Measurements from ENCODE around the gene ELMO1.

The ELMO1 gene

DNA sequence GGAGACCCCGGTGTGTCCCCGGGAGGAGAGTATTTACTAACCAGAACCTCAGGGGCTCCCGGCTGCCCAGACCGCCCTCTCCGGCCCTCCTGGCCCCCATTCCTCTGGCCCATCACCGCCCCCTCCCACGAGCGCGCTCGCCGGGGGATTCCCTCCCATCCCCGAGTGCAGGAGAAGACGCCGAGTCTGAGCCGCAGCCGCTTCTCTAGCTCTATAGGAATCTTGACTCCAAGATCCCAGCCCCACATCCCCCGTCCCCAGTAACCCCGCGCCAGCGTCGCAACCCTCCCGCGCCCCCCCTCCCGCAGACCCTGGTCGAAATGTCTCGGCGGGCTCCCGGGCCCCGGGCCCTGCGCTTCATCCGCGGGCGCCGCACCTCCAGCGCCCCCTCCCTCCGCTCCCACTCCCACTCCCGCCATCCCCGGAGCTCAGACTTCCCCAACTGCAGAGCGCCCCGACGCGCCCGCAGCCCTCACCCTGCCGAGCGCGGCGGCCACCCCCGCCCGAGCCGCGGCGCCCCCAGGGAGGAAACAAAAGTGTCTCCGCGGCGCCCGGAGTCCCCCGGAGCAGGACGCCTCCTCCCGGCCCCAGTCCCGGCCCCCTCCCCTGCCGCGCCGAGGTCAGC, 541 bp downstream of the ELMO1 start:
- Mint-ChIP-seq H3K9me3 (peaks cover 0 to 1% of the 10 kb centered on the region in 2 donors), H3K4me3 (peak overlapping the region; percentile 89 to 90), H3K36me3 (ENCODE audit: insufficient read depth) (peaks cover 36% of the 10 kb centered on the region), H3K27ac (peak overlapping the region; percentile 95), H3K4me1 (ENCODE audit: low read depth in 2 of 2) (peaks cover 26 to 33% of the 10 kb centered on the region in 2 donors), H3K27me3 (no peaks in the 10 kb centered on the region)
- ATAC-seq (replicated peaks), result peak; percentile 15
- DNase-seq, result no peak

DNA sequence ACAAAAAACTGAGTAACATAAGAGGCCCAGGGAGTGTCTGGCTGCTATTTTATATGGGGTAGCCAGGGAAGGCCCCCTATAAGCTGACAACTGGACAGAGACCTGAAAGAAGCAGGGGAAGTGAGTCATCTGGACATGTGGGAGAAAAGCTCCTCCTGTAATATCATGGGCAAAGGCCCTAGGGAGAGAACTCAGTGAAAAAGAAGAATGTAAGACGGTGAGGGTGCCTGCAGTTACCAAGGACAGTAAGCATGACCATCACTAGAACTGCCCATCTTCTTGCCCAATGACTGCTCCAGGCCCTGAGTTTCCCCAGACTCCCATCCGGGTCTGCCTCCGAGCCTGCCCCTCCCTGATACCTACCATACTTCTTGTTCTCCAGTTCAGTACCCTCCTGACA, 2.3 kb downstream of the ELMO1 start:
- peaks cover 39 to 47% of the 10 kb centered on the region in 2 donors for H3K4me1 Mint-ChIP-seq (ENCODE audit: low read depth in 2 of 2)
- DNase-seq (no peak), ATAC-seq (replicated peaks) (no peak)
- peak overlapping the region; percentile 95 for H3K27ac Mint-ChIP-seq
- peaks cover 0 to 1% of the 10 kb centered on the region in 2 donors for H3K9me3 Mint-ChIP-seq
- no peaks in the 10 kb centered on the region for H3K27me3 Mint-ChIP-seq
- peaks cover 36% of the 10 kb centered on the region for H3K36me3 Mint-ChIP-seq (ENCODE audit: insufficient read depth)
- peak overlapping the region; percentile 89 to 90 for H3K4me3 Mint-ChIP-seq

GRCh38 chr7:37445790-37446189, 2.9 kb downstream of the ELMO1 start:
- no peak for ATAC-seq (replicated peaks)
- peaks cover 36% of the 10 kb centered on the region for H3K36me3 Mint-ChIP-seq (ENCODE audit: insufficient read depth)

DNA sequence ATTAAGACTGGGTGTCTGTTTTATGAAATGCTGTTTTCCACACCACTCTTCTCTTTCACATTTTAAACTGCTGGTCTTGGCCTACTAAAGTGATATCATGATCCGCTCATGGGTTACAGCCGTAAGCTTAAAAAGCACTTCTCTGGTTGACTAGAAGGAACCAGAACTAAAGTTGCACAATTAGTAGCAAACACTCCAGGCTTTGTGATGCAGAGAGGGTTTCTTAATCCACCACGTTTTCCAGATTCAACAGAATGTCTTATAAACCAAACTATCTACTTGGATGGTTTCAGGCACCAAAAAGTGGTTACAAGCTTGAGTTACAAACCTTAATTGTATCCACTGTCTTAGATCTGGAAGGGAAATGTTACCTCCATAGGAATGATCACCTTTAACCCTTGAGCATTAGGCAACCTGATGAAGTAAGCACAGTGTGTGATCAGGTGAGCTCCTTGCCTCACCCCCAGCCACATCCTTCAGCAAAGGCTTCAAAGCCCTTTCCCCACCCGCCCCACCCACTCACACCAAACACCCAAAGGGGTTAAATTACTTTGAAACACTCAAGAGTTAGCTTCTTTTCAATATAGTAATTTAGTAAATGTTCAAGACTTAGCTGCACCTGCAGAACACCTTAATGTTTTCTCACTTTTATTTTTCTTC, 3.5 kb downstream of the ELMO1 start:
- Mint-ChIP-seq H3K9me3 (peaks cover 0 to 1% of the 10 kb centered on the region in 2 donors), H3K27me3 (no peaks in the 10 kb centered on the region), H3K36me3 (ENCODE audit: insufficient read depth) (peaks cover 36% of the 10 kb centered on the region), H3K4me1 (ENCODE audit: low read depth in 2 of 2) (peaks cover 45 to 56% of the 10 kb centered on the region in 2 donors), H3K27ac (peak overlapping the region in 1 of 2 donors; percentile 95), H3K4me3 (no peak overlapping the region)
- DNase-seq (no peak), ATAC-seq (replicated peaks) (no peak)

More at GRCh38 chr7:37445790-37446189, 2.9 kb downstream of the ELMO1 start:
- H3K4me3 Mint-ChIP-seq, result no peak overlapping the region
- H3K27ac Mint-ChIP-seq, result peak overlapping the region; percentile 95
- DNase-seq, result no peak
- H3K9me3 Mint-ChIP-seq, result peaks cover 0 to 1% of the 10 kb centered on the region in 2 donors
- no peaks in the 10 kb centered on the region for H3K27me3 Mint-ChIP-seq
- peaks cover 44 to 53% of the 10 kb centered on the region in 2 donors for H3K4me1 Mint-ChIP-seq (ENCODE audit: low read depth in 2 of 2)

GRCh38 chr7:37443627-37444026, 5.0 kb downstream of the ELMO1 start:
- H3K4me3 Mint-ChIP-seq, result no peak overlapping the region
- ATAC-seq (replicated peaks), result no peak
- no peak overlapping the region for H3K27ac Mint-ChIP-seq
- peaks cover 0 to 1% of the 10 kb centered on the region in 2 donors for H3K9me3 Mint-ChIP-seq
- H3K27me3 Mint-ChIP-seq, result no peaks in the 10 kb centered on the region
- DNase-seq, result no peak
- peaks cover 29% of the 10 kb centered on the region for H3K36me3 Mint-ChIP-seq (ENCODE audit: insufficient read depth)
- H3K4me1 Mint-ChIP-seq (ENCODE audit: low read depth in 2 of 2), result peaks cover 48 to 64% of the 10 kb centered on the region in 2 donors

DNA sequence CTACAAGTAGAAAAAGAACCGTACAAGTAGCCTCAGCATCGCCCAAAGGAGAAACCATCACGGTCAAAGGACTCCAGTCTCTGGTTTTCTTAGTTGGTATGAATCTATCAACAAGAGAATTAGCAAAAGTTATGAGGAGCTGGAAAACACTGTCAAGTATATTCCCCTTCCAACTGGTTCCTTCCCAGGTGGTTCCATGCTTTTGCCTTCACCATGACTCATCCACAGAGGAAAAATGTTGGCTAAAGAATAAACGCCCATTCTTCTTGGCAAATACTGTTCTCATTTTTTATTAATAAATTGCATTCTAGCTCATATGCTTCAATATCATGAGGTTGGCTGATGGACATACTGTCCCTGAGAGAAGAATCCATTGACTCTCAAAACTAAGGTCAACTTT, 6.4 kb downstream of the ELMO1 start:
- DNase-seq, result no peak

GRCh38 chr7:37441816-37442215, 6.8 kb downstream of the ELMO1 start:
- H3K4me1 Mint-ChIP-seq (ENCODE audit: low read depth in 2 of 2), result peaks cover 46 to 56% of the 10 kb centered on the region in 2 donors
- H3K27me3 Mint-ChIP-seq, result no peaks in the 10 kb centered on the region
- ATAC-seq (replicated peaks), result no peak
- H3K36me3 Mint-ChIP-seq (ENCODE audit: insufficient read depth), result peaks cover 12% of the 10 kb centered on the region
- H3K27ac Mint-ChIP-seq, result peak overlapping the region; percentile 84 to 87
- no peak for DNase-seq
- no peaks in the 10 kb centered on the region for H3K9me3 Mint-ChIP-seq
- H3K4me3 Mint-ChIP-seq, result peak overlapping the region; percentile 1 to 53

More for the DNA sequence above, 6.4 kb downstream of the ELMO1 start:
- Mint-ChIP-seq H3K36me3 (ENCODE audit: insufficient read depth) (peaks cover 15% of the 10 kb centered on the region), H3K9me3 (no peaks in the 10 kb centered on the region), H3K4me3 (no peak overlapping the region), H3K27ac (no peak overlapping the region), H3K27me3 (no peaks in the 10 kb centered on the region), H3K4me1 (ENCODE audit: low read depth in 2 of 2) (peaks cover 46 to 58% of the 10 kb centered on the region in 2 donors)
- no peak for ATAC-seq (replicated peaks)

DNA sequence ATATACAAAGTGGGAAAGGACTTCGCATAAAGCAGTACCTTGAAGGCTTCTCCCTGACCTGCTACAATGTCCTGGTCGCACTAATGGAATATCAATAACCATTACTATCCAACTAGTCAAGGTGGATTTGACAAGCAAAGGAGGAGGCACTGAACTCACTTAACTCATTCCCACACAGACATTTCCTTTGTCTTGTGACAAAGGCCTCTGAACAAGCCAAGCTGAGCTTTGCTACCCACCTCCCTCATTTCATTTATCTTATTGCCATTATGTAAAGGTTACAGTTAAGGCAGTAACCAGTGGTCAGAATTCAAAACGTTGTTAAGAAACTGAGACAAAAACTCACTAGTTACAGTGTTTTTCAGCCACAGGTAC, 7.3 kb downstream of the ELMO1 start:
- H3K27ac Mint-ChIP-seq, result peak overlapping the region; percentile 84 to 87
- H3K9me3 Mint-ChIP-seq, result no peaks in the 10 kb centered on the region
- peaks cover 43 to 56% of the 10 kb centered on the region in 2 donors for H3K4me1 Mint-ChIP-seq (ENCODE audit: low read depth in 2 of 2)

GRCh38 chr7:37440738-37441385, 7.8 kb downstream of the ELMO1 start:
- Mint-ChIP-seq H3K9me3 (no peaks in the 10 kb centered on the region), H3K4me1 (ENCODE audit: low read depth in 2 of 2) (peaks cover 41 to 54% of the 10 kb centered on the region in 2 donors), H3K4me3 (peak overlapping the region; percentile 44 to 53), H3K36me3 (ENCODE audit: insufficient read depth) (peaks cover 6% of the 10 kb centered on the region), H3K27ac (peak overlapping the region; percentile 84 to 87), H3K27me3 (no peaks in the 10 kb centered on the region)
- peak; percentile 87 for ATAC-seq (replicated peaks)
- no peak for DNase-seq

More for the DNA sequence above, 7.3 kb downstream of the ELMO1 start:
- Mint-ChIP-seq H3K36me3 (ENCODE audit: insufficient read depth) (peaks cover 9% of the 10 kb centered on the region), H3K4me3 (peak overlapping the region; percentile 44 to 53), H3K27me3 (no peaks in the 10 kb centered on the region)
- no peak for DNase-seq
- ATAC-seq (replicated peaks), result no peak

DNA sequence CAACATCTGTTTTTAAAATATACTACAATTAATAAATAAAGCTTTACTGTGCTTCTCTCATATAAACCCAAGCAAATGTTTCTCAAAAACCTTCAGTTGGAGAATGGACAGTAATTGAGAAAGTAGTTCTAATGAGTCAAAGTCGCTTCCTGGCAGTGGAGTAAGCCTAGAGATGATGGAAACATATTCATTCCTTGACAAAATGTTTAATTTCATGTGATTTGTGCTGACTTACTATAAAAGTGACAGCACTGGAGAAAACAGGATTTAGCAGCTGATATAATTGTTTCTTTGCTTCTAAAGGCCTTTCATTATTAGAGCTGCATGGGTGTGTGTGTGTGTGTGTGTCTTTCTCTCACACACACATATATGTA, 9.0 kb downstream of the ELMO1 start:
- Mint-ChIP-seq H3K36me3 (ENCODE audit: insufficient read depth) (peaks cover 2% of the 10 kb centered on the region), H3K4me1 (ENCODE audit: low read depth in 2 of 2) (peaks cover 45 to 58% of the 10 kb centered on the region in 2 donors), H3K27me3 (no peaks in the 10 kb centered on the region), H3K4me3 (no peak overlapping the region), H3K9me3 (no peaks in the 10 kb centered on the region), H3K27ac (no peak overlapping the region)
- ATAC-seq (replicated peaks), result no peak
- DNase-seq, result no peak

- Mint-ChIP-seq H3K27ac (no peak overlapping the region), H3K9me3 (no peaks in the 10 kb centered on the region), H3K27me3 (no peaks in the 10 kb centered on the region), H3K4me3 (peak overlapping the region in 1 of 2 donors; percentile 3), H3K4me1 (ENCODE audit: low read depth in 2 of 2) (peaks cover 45 to 61% of the 10 kb centered on the region in 2 donors), H3K36me3 (ENCODE audit: insufficient read depth) (no peaks in the 10 kb centered on the region)
- no peak for DNase-seq
- no peak for ATAC-seq (replicated peaks)
These were observed 9.6 kb downstream of the ELMO1 start for GRCh38 chr7:37438906-37439652.

- ATAC-seq (replicated peaks) (no peak), DNase-seq (no peak)
- Mint-ChIP-seq H3K27me3 (no peaks in the 10 kb centered on the region), H3K4me1 (ENCODE audit: low read depth in 2 of 2) (peaks cover 42 to 61% of the 10 kb centered on the region in 2 donors), H3K4me3 (no peak overlapping the region), H3K36me3 (ENCODE audit: insufficient read depth) (peaks cover 6% of the 10 kb centered on the region), H3K27ac (peak overlapping the region in 1 of 2 donors; percentile 66), H3K9me3 (no peaks in the 10 kb centered on the region)
These were observed 13.4 kb downstream of the ELMO1 start for GRCh38 chr7:37435156-37435855.

DNA sequence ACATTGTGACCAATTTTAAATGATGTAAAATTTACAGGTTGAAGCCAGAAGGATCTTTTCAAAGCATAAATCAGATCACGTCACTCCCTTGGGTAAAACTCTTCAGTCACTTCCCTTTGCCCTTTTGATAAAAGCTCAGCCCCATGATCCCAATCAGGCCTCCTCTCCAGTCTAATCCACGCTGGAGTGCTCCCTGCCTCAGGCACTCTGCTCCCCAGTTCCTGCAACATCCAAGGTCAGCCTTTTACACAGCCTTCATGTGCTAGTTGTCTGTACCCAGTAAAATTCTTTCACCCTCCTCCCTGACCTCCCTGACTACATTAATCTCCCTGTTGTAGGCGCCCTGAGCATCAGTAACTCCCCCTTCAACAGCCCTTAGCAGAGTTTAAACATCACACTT, 14.1 kb downstream of the ELMO1 start:
- no peaks in the 10 kb centered on the region for H3K9me3 Mint-ChIP-seq
- peaks cover 12% of the 10 kb centered on the region for H3K36me3 Mint-ChIP-seq (ENCODE audit: insufficient read depth)
- DNase-seq (no peak), ATAC-seq (replicated peaks) (no peak)
- H3K27ac Mint-ChIP-seq, result peak overlapping the region; percentile 46 to 66
- peaks cover 39 to 66% of the 10 kb centered on the region in 2 donors for H3K4me1 Mint-ChIP-seq (ENCODE audit: low read depth in 2 of 2)
- no peaks in the 10 kb centered on the region for H3K27me3 Mint-ChIP-seq
- no peak overlapping the region for H3K4me3 Mint-ChIP-seq

All from effector memory CD8-positive, alpha-beta T cell (primary cell).